Breast epithelium (tissue), 4 donors: ENCODE measurements around the gene COA8. TPM values are rescaled to one million over a fixed set of nuclear protein-coding genes. Genes with fewer than 3 reads are reported as not detected.

Experiments
- DNase-seq, 2 donors: peaks; one replicate each; pipeline ENCODE4 v3.0.0-alpha.2; 2019; ENCODE audit warnings: low spot score in 2 of 2
- H3K27ac ChIP-seq, 2 donors: fragments of 200-600 bp; sonication (generic) in 1 of 2; one replicate each; pipeline ENCODE4 v1.5.1; 2016 to 2019; ENCODE audit warnings: mild to moderate bottlenecking in 1 of 2
- H3K27me3 ChIP-seq, 2 donors: fragments of 200-600 bp; sonication (generic) in 1 of 2; one replicate each; pipeline versions ENCODE4 v1.5.1 to v1.6.0; 2017 to 2019; ENCODE audit warnings: control low read depth in 1 of 2, mild to moderate bottlenecking in 1 of 2
- H3K36me3 ChIP-seq: fragments of 200-600 bp; one replicate; pipeline ENCODE4 v1.5.1; 2019
- H3K4me1 ChIP-seq, 2 donors: fragments of 200-600 bp; sonication (generic); one replicate each; pipeline ENCODE4 v1.5.1; 2016 to 2019; ENCODE audit warnings: control low read depth in 1 of 2
- H3K4me3 ChIP-seq, 3 donors: fragments of 200-600 bp; sonication (generic); 1 replicate in 2 of 3; 2 replicates in 1 of 3; pipeline ENCODE4 v1.5.1; 2016 to 2019; ENCODE audit warnings: mild to moderate bottlenecking in 3 of 3, moderate library complexity in 2 of 3
- H3K9me3 ChIP-seq, 2 donors: fragments of 200-600 bp; sonication (generic) in 1 of 2; one replicate each; pipeline ENCODE4 v1.5.1; 2016 to 2019; ENCODE audit warnings: control low read depth in 1 of 2
- POLR2A ChIP-seq: fragments of 450-650 bp; IDR thresholded peaks from one replicate; pipeline ENCODE4 v1.6.1; 2016; ENCODE audit warnings: antibody characterized with exemption, mild to moderate bottlenecking, moderate library complexity
- POLR2AphosphoS5 ChIP-seq, 3 donors: sonication (generic); formaldehyde crosslinking; IDR thresholded peaks; one replicate each; pipeline ENCODE4 v1.6.1; 2017; ENCODE audit warnings: antibody characterized with exemption in 3 of 3
- intact Hi-C: fragments of 100-400 bp; cut with DNase I; formaldehyde crosslinking; loops from one replicate; pipeline ENCODE4 v1.15.1; 2023; ENCODE audit warnings: low total_unique reads
- total RNA-seq, 3 donors: library from RNA; depleted of rRNA; stranded (reverse); fragments of >200 nt; gene quantifications; one replicate each; pipeline ENCODE4 v1.1.0, GENCODE V29; 2016
- TF ChIP-seq, protein P1 (sequence below), 3 donors: fragments of 450-650 bp; IDR thresholded peaks; one replicate each; pipeline ENCODE4 v1.5.1; 2016 to 2017; ENCODE audit warnings: antibody characterized with exemption in 3 of 3, mild to moderate bottlenecking in 3 of 3, moderate library complexity in 3 of 3

The COA8 gene
- total RNA-seq, 3 donors from 2014 or later, result 26.5 to 41.9 (median 27.2) TPM

DNA sequence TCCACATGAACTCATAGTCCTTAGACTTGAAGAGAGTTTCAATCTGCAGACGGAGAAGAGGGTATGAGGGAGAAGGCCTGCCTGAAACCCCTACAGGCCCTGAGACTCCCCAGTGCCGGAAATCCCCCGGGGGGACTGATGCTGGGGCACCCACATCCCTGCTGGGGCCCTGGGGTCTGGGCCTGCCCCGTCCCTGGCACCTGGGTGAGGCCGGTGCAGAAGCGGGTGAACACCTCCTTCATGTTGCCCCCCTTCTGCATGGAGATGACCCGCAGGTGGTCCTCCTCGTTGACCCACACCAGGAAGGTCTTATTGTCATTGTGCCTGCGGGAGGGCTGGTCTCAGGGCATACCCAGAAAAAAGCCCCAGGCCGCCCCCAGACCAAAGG lies 42.5 kb upstream of the COA8 start:
- intact Hi-C loops, result no loop called here
- DNase-seq, result no peak
- peaks cover 0 to 5% of the 10 kb centered on the region in 2 donors for H3K4me1 ChIP-seq
- H3K36me3 ChIP-seq, result no peaks in the 10 kb centered on the region
- H3K27ac ChIP-seq, result peak overlapping the region; percentile 73 to 83
- H3K9me3 ChIP-seq, result no peaks in the 10 kb centered on the region
- H3K27me3 ChIP-seq, result no peaks in the 10 kb centered on the region
- peak overlapping the region in 2 of 3 donors; percentile 61 to 81 for H3K4me3 ChIP-seq
- TF ChIP-seq, protein P1, sequence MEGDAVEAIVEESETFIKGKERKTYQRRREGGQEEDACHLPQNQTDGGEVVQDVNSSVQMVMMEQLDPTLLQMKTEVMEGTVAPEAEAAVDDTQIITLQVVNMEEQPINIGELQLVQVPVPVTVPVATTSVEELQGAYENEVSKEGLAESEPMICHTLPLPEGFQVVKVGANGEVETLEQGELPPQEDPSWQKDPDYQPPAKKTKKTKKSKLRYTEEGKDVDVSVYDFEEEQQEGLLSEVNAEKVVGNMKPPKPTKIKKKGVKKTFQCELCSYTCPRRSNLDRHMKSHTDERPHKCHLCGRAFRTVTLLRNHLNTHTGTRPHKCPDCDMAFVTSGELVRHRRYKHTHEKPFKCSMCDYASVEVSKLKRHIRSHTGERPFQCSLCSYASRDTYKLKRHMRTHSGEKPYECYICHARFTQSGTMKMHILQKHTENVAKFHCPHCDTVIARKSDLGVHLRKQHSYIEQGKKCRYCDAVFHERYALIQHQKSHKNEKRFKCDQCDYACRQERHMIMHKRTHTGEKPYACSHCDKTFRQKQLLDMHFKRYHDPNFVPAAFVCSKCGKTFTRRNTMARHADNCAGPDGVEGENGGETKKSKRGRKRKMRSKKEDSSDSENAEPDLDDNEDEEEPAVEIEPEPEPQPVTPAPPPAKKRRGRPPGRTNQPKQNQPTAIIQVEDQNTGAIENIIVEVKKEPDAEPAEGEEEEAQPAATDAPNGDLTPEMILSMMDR (IDR thresholded peaks at IDR 0.05), result no peak
- TF ChIP-seq POLR2A, result no peak
- no peak for TF ChIP-seq POLR2AphosphoS5 (IDR thresholded peaks at IDR 0.05)

DNA sequence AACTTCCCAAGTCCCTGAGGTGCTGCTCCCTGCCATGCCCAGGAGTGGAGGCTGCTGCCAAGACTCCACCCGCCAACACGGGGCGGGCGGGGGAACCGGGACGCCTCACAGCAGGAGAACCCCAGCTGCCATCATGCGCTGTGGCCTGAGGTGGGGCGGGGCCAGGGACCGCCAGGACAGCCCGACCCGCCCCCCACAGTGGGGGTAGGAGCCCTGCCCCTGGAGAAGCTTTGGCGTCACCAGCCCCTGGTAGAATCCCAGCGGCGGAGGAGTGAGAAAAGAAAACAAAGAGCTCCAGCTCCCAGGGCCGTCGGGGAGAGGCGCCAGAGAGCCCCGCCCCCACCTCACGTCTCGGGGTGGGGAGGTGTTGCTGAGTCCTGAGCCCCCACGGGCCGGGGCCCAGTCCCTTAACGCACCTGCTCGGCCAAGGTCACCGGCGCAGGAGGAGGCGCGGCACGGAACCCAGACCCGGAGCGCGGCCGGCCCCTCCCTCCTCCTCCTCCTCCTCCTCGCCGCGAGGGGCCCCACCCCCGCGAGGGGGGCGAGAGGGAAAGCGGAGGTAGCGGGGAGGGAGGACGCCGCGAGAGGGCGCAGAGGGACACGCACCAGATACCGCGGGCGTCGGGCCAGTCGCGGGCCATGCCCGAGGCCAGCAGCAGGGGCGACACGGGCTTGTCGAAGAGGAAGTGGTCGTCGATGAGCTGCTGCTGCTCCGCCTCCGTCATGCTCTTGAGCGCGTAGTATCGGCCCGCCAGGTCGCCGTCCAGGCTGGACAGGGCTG lies 41.9 kb upstream of the COA8 start:
- no peaks in the 10 kb centered on the region for H3K27me3 ChIP-seq
- no peak for TF ChIP-seq POLR2A
- peak in 2 of 3 donors; percentile 48 to 59 for TF ChIP-seq POLR2AphosphoS5 (IDR thresholded peaks at IDR 0.05)
- TF ChIP-seq, protein P1 (IDR thresholded peaks at IDR 0.05), result peak; percentile 35 to 61 (median 61)
- intact Hi-C loops, result no loop called here
- H3K36me3 ChIP-seq, result no peaks in the 10 kb centered on the region
- peak overlapping the region; percentile 73 to 83 for H3K27ac ChIP-seq
- no peaks in the 10 kb centered on the region for H3K9me3 ChIP-seq
- H3K4me1 ChIP-seq, result peaks cover 0 to 5% of the 10 kb centered on the region in 2 donors
- peak; percentile 70 to 75 for DNase-seq
- peak overlapping the region; percentile 54 to 81 (median 61) for H3K4me3 ChIP-seq

DNA sequence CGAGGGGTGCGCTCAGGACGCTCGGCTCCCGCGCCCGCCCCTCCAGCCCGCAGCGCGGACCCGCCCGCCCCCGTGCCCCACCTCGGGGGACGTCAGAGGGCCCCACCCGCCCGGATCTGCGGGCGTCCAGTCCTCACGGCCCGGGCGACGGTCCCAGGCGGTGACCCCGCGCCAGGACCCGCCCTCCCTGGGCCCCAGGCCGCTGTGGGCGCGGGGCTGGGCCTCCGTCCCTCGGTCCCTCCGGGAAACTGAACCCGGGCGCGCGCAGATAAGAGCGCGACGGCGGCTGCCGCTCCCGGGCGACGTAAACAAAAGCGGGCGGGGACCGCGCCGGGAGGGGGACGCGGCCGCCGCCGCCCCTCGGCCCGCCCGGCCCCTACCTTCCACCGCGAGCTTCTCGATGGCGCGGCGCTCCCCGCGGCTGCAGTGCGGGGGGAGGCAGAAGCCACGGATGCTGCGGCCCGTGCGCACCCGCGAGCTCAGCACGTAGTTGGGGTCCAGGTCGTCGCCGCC lies 41.3 kb upstream of the COA8 start:
- Histone ChIP-seq H3K4me3 (peak overlapping the region; percentile 54 to 81 (median 61)), H3K4me1 (peaks cover 0 to 5% of the 10 kb centered on the region in 2 donors), H3K36me3 (no peaks in the 10 kb centered on the region), H3K9me3 (no peaks in the 10 kb centered on the region), H3K27ac (peak overlapping the region; percentile 73 to 83), H3K27me3 (no peaks in the 10 kb centered on the region)
- TF ChIP-seq, protein P1 (IDR thresholded peaks at IDR 0.05), result no peak
- TF ChIP-seq POLR2A (no peak), POLR2AphosphoS5 (IDR thresholded peaks at IDR 0.05) (no peak)
- intact Hi-C loops, result no loop called here
- DNase-seq, result no peak

DNA sequence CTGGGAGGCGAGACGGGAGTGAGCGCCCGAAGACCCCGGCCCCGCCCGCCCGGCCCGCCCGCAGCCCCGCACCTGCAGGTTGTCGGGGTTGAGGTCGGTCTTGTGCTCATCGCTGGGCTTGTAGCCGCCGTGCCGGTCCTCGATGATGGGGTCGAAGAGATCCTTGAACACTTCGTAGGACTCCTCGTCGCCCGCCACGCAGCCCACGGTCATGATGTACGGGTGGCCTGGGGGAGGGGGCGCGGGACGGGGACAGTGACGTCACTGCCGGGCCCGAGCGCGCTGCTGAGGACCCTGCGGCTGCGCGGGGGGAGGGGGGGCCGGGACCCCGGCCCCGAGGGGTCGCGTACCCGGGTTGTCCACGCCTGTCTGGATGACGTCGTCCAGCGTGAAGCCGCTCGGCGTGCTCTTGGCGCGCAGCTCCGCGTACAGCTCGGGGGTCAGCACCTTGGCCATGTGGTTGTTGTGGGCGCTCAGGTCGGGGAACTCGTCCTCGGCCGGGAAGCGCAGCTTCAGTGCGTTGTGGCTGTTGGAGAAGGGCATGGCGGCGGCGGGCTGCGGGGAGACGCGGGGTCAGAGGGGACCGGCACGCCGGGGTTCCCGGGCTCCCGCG lies 40.7 kb upstream of the COA8 start:
- H3K4me1 ChIP-seq, result peaks cover 0 to 5% of the 10 kb centered on the region in 2 donors

More for the DNA sequence above, 40.7 kb upstream of the COA8 start:
- Histone ChIP-seq H3K36me3 (no peaks in the 10 kb centered on the region), H3K27me3 (no peaks in the 10 kb centered on the region), H3K27ac (peak overlapping the region; percentile 73 to 83), H3K9me3 (no peaks in the 10 kb centered on the region), H3K4me3 (peak overlapping the region; percentile 54 to 81 (median 61))
- no peak for DNase-seq
- TF ChIP-seq, protein P1 (IDR thresholded peaks at IDR 0.05), result no peak
- TF ChIP-seq POLR2A, result no peak
- TF ChIP-seq POLR2AphosphoS5 (IDR thresholded peaks at IDR 0.05), result no peak
- intact Hi-C loops, result no loop called here
